ENCODE results near the gene SEPTIN3.

Gene SEPTIN3

GRCh38 chr22:41969110-41969646 is at the start of gene SEPTIN3:
SEPTIN3 (plus strand) TSS chr22:41969443; CDS start chr22:41971493, 2,050 bp downstream.
- no peak for DNase-seq (ENCODE audit: low read depth, low spot score)

- DNase-seq (ENCODE audit: low read depth, low spot score), result no peak
Measured at GRCh38 chr22:41920271-41920976, 48.8 kb upstream of the SEPTIN3 start.

GRCh38 chr22:41922328-41922727 is 46.9 kb upstream of the SEPTIN3 start:
- DNase-seq (ENCODE audit: low read depth, low spot score), result no peak

GRCh38 chr22:41922940-41923594 is 46.2 kb upstream of the SEPTIN3 start:
- DNase-seq (ENCODE audit: low read depth, low spot score), result no peak

- DNase-seq (ENCODE audit: low read depth, low spot score), result no peak
Measured at GRCh38 chr22:41923595-41924276, 45.5 kb upstream of the SEPTIN3 start.

GRCh38 chr22:41925783-41926460 is 43.3 kb upstream of the SEPTIN3 start:
- peak; percentile 38 for DNase-seq (ENCODE audit: low read depth, low spot score)

- no peak for DNase-seq (ENCODE audit: low read depth, low spot score)
Measured at GRCh38 chr22:41927813-41928212, 41.4 kb upstream of the SEPTIN3 start.

GRCh38 chr22:41928593-41929417 is 40.4 kb upstream of the SEPTIN3 start:
- no peak for DNase-seq (ENCODE audit: low read depth, low spot score)

GRCh38 chr22:41929418-41929810 is 39.8 kb upstream of the SEPTIN3 start:
- no peak for DNase-seq (ENCODE audit: low read depth, low spot score)

GRCh38 chr22:41931701-41932269 is 37.5 kb upstream of the SEPTIN3 start:
- DNase-seq (ENCODE audit: low read depth, low spot score), result no peak

GRCh38 chr22:41932353-41932752 is 36.9 kb upstream of the SEPTIN3 start:
- no peak for DNase-seq (ENCODE audit: low read depth, low spot score)

GRCh38 chr22:41933411-41934177 is 35.6 kb upstream of the SEPTIN3 start:
- no peak for DNase-seq (ENCODE audit: low read depth, low spot score)

GRCh38 chr22:41934284-41935014 is 34.8 kb upstream of the SEPTIN3 start:
- no peak for DNase-seq (ENCODE audit: low read depth, low spot score)

- DNase-seq (ENCODE audit: low read depth, low spot score), result no peak
Measured at GRCh38 chr22:41935015-41935351, 34.3 kb upstream of the SEPTIN3 start.

GRCh38 chr22:41935509-41935908 is 33.7 kb upstream of the SEPTIN3 start:
- no peak for DNase-seq (ENCODE audit: low read depth, low spot score)

GRCh38 chr22:41936894-41937169 is 32.4 kb upstream of the SEPTIN3 start:
- DNase-seq (ENCODE audit: low read depth, low spot score), result no peak

GRCh38 chr22:41939981-41940831 is 29.0 kb upstream of the SEPTIN3 start:
- DNase-seq (ENCODE audit: low read depth, low spot score), result peak; percentile 69

All from activated naive CD8-positive, alpha-beta T cell treated with anti-CD3 and anti-CD28 coated beads, Interleukin-2, amount 50 U/mL, for 16 hours (primary cell).